H1 (cell line): ENCODE results near the gene DIDO1. TPM values are rescaled to one million over a fixed set of nuclear protein-coding genes. Genes with fewer than 3 reads are reported as not detected.

Source experiments
- CTCF ChIA-PET: fragments of 300-600 bp; sonication (Branson Sonifier 250); formaldehyde crosslinking; loops from one replicate; lab custom pipeline; 2021; ENCODE audit not compliant: partially characterized antibody; lab: Charles Lee
- POLR2A ChIA-PET: fragments of 300-600 bp; sonication (Branson Sonifier 250); formaldehyde crosslinking; loops from one replicate; lab custom pipeline; 2021; ENCODE audit warnings: inconsistent platforms; ENCODE audit not compliant: partially characterized antibody; lab: Charles Lee
- DNase-seq, 2 experiments: peaks; one replicate each; pipeline versions ENCODE4 v3.0.0 to v3.0.0-alpha.2; 2010 to 2022; ENCODE audit warnings: low spot score in 2 of 2, low read depth in 1 of 2, mixed read lengths in 1 of 2
- FAIRE-seq: peaks from 2 replicates; lab custom pipeline; 2011; peaks lifted over from hg19 to GRCh38; lab: Jason Lieb, UNC
- H2AFZ ChIP-seq: 2 replicates; pipeline ENCODE4 v1.8.1; 2012; ENCODE audit warnings: low read length, inconsistent platforms
- H2AK5ac ChIP-seq: 2 replicates; pipeline ENCODE4 v1.6.1; 2013; ENCODE audit warnings: low read depth, low read length
- H2BK120ac ChIP-seq: replicated peaks from 2 replicates; pipeline ENCODE3; 2013; ENCODE audit warnings: low read depth, low read length, inconsistent platforms
- H2BK12ac ChIP-seq: 2 replicates; pipeline ENCODE4 v1.6.1; 2013; ENCODE audit warnings: low read depth, low read length
- H2BK15ac ChIP-seq: 2 replicates; pipeline ENCODE4 v1.6.1; 2013; ENCODE audit warnings: low read length
- H2BK20ac ChIP-seq: 2 replicates; pipeline ENCODE4 v1.6.1; 2013; ENCODE audit warnings: low read length
- H2BK5ac ChIP-seq: 2 replicates; pipeline ENCODE4 v1.6.1; 2013; ENCODE audit warnings: low read depth, low read length
- H3K14ac ChIP-seq: 2 replicates; pipeline ENCODE4 v1.6.1; 2013; ENCODE audit warnings: inconsistent platforms; ENCODE audit not compliant: insufficient read length
- H3K18ac ChIP-seq: 2 replicates; pipeline ENCODE4 v1.6.1; 2013; ENCODE audit warnings: low read length; ENCODE audit errors: extremely low read depth
- H3K23ac ChIP-seq: 2 replicates; pipeline ENCODE4 v1.6.1; 2013; ENCODE audit warnings: inconsistent platforms; ENCODE audit not compliant: insufficient read length
- H3K23me2 ChIP-seq: 2 replicates; pipeline ENCODE4 v1.6.1; 2013; ENCODE audit warnings: low read depth, low read length
- H3K27ac ChIP-seq: 2 replicates; pipeline ENCODE4 v1.6.1; 2011; ENCODE audit warnings: low read depth, low read length, inconsistent platforms
- H3K27me3 ChIP-seq, 4 experiments: replicated peaks in 1 of 4; 1 replicate in 1 of 4; 2 replicates in 3 of 4; pipeline versions ENCODE4 v1.6.1 to v1.8.1; 2011 to 2013; ENCODE audit warnings: low read length in 3 of 4, mild to moderate bottlenecking in 3 of 4, inconsistent platforms in 2 of 4, mixed read lengths in 2 of 4, moderate library complexity in 1 of 4; ENCODE audit not compliant: control insufficient read depth in 3 of 4, insufficient read depth in 3 of 4; ENCODE audit errors: extremely low read depth in 1 of 4
- H3K36me3 ChIP-seq, 4 experiments: 2 replicates each; pipeline versions ENCODE4 v1.6.1 to v1.8.1; 2011 to 2013; ENCODE audit warnings: mild to moderate bottlenecking in 4 of 4, low read length in 3 of 4, moderate library complexity in 2 of 4, control low read depth in 1 of 4, inconsistent platforms in 1 of 4; ENCODE audit not compliant: insufficient read depth in 4 of 4, control insufficient read depth in 2 of 4
- H3K4ac ChIP-seq: replicated peaks from 2 replicates; pipeline ENCODE3; 2013; ENCODE audit warnings: low read length, low read depth, mixed read lengths, inconsistent platforms; ENCODE audit not compliant: insufficient read length
- H3K4me1 ChIP-seq, 4 experiments: replicated peaks in 1 of 4; 1 replicate in 1 of 4; 2 replicates in 3 of 4; pipeline versions ENCODE4 v1.6.1 to v1.8.1; 2011 to 2013; ENCODE audit warnings: low read length in 3 of 4, inconsistent platforms in 2 of 4, mixed read lengths in 1 of 4; ENCODE audit not compliant: insufficient read depth in 4 of 4, control insufficient read depth in 3 of 4
- H3K4me2 ChIP-seq, 2 experiments: 2 replicates each; pipeline versions ENCODE4 v1.6.1 to v1.8.1; 2011 to 2013; ENCODE audit warnings: low read depth in 2 of 2, low read length in 2 of 2, control low read depth in 1 of 2, inconsistent platforms in 1 of 2, mild to moderate bottlenecking in 1 of 2; ENCODE audit not compliant: insufficient read depth in 1 of 2
- H3K4me3 ChIP-seq, 4 experiments: fragments of 200-600, 300-600 bp in 1 of 4; sonication (generic), shearing (Covaris generic), sonication (Bioruptor Twin) in 1 of 4; 2 replicates each; pipeline versions ENCODE4 v1.5.1 to v1.8.1; 2011 to 2016; ENCODE audit warnings: low read length in 4 of 4, low read depth in 3 of 4, control low read depth in 2 of 4, inconsistent platforms in 2 of 4, mild to moderate bottlenecking in 2 of 4, mixed read lengths in 1 of 4, moderate library complexity in 1 of 4; ENCODE audit not compliant: insufficient read depth in 2 of 4; ENCODE audit errors: extremely low read depth in 1 of 4
- H3K56ac ChIP-seq: replicated peaks from 2 replicates; pipeline ENCODE3; 2013; ENCODE audit warnings: low read depth, mild to moderate bottlenecking, mixed read lengths, low read length, inconsistent platforms; ENCODE audit not compliant: insufficient read length
- H3K79me1 ChIP-seq: 2 replicates; pipeline ENCODE4 v1.6.1; 2013; ENCODE audit warnings: low read depth, low read length, control low read depth
- H3K79me2 ChIP-seq, 2 experiments: 2 replicates each; pipeline versions ENCODE4 v1.6.1 to v1.8.1; 2012 to 2013; ENCODE audit warnings: low read length in 2 of 2, mild to moderate bottlenecking in 2 of 2, inconsistent platforms in 1 of 2; ENCODE audit not compliant: insufficient read depth in 2 of 2, control insufficient read depth in 1 of 2
- H3K9ac ChIP-seq, 4 experiments: replicated peaks in 1 of 4; 1 replicate in 1 of 4; 2 replicates in 3 of 4; pipeline versions ENCODE4 v1.6.1 to v1.8.1; 2011 to 2013; ENCODE audit warnings: low read depth in 3 of 4, low read length in 3 of 4, control low read depth in 2 of 4, mild to moderate bottlenecking in 2 of 4, moderate library complexity in 2 of 4, inconsistent platforms in 1 of 4; ENCODE audit errors: extremely low read depth in 1 of 4
- H3K9me3 ChIP-seq, 2 experiments: 2 replicates each; pipeline versions ENCODE4 v1.6.1 to v1.8.1; 2012 to 2013; ENCODE audit warnings: mild to moderate bottlenecking in 2 of 2, moderate library complexity in 2 of 2, control low read depth in 1 of 2, inconsistent platforms in 1 of 2, low read depth in 1 of 2, low read length in 1 of 2, mixed read lengths in 1 of 2; ENCODE audit not compliant: insufficient read depth in 2 of 2
- H4K20me1 ChIP-seq, 2 experiments: replicated peaks in 1 of 2; 2 replicates each; pipeline versions ENCODE3 to v1.8.1; 2011 to 2013; ENCODE audit warnings: inconsistent platforms in 2 of 2, low read length in 2 of 2, mild to moderate bottlenecking in 1 of 2; ENCODE audit not compliant: insufficient read depth in 2 of 2, control insufficient read depth in 1 of 2
- H4K5ac ChIP-seq: 2 replicates; pipeline ENCODE4 v1.6.1; 2013; ENCODE audit warnings: low read length, low read depth, mixed read lengths, inconsistent platforms; ENCODE audit not compliant: insufficient read length
- H4K8ac ChIP-seq: 2 replicates; pipeline ENCODE4 v1.8.0; 2013; ENCODE audit warnings: mild to moderate bottlenecking, moderate library complexity, low read length, inconsistent platforms; ENCODE audit not compliant: insufficient read depth; ENCODE audit errors: extremely low read depth
- H4K91ac ChIP-seq: replicated peaks from 2 replicates; pipeline ENCODE3; 2013; ENCODE audit warnings: low read length, mixed read lengths, inconsistent platforms; ENCODE audit not compliant: insufficient read length
- HDAC6 ChIP-seq: IDR thresholded peaks from one replicate; pipeline ENCODE4 v1.7.1; 2012; ENCODE audit warnings: low read depth, mild to moderate bottlenecking, inconsistent platforms, low read length, moderate library complexity
- NANOG ChIP-seq: IDR thresholded peaks from 2 replicates; pipeline ENCODE4 v1.6.1; 2011; ENCODE audit warnings: low read length, low read depth, mild to moderate bottlenecking, inconsistent platforms; ENCODE audit not compliant: insufficient read depth, poor library complexity, severe bottlenecking
- POLR2A ChIP-seq, 2 experiments: IDR thresholded peaks; 1 replicate in 1 of 2; 2 replicates in 1 of 2; pipeline ENCODE4 v1.6.1; 2011; ENCODE audit warnings: low read depth in 2 of 2, low read length in 2 of 2, mild to moderate bottlenecking in 2 of 2; ENCODE audit errors: control extremely low read depth in 1 of 2
- RFX5 ChIP-seq: IDR thresholded peaks from 2 replicates; pipeline ENCODE4 v1.6.1; 2011; ENCODE audit warnings: low read depth, low read length, improper control_type of control experiment, borderline replicate concordance
- RXRA ChIP-seq: IDR thresholded peaks from 2 replicates; pipeline ENCODE4 v1.6.1; 2011; ENCODE audit warnings: low read depth, mild to moderate bottlenecking, low read length, moderate library complexity; ENCODE audit not compliant: insufficient read depth
- SAP30 ChIP-seq: fragments of 300-600 bp; sonication (generic); IDR thresholded peaks from 2 replicates; pipeline ENCODE4 v1.7.1; 2012; ENCODE audit warnings: low read length, moderate library complexity, mild to moderate bottlenecking, inconsistent platforms; ENCODE audit not compliant: insufficient read depth, insufficient replicate concordance
- WGBS, 2 experiments: shearing (Covaris generic) in 1 of 2; methylation state at CpG; one replicate each; pipeline versions ENCODE4 v1.1.6 to v1.1.7; 2013 to 2015; ENCODE audit warnings: low lambda C conversion rate in 2 of 2, mixed read lengths in 2 of 2, inconsistent platforms in 1 of 2, low coverage in 1 of 2, missing lambda C conversion rate in 1 of 2; ENCODE audit not compliant: insufficient replicate concordance in 2 of 2, insufficient coverage in 1 of 2, insufficient read length in 1 of 2; ENCODE audit errors: extremely low coverage in 1 of 2, missing lambda C conversion rate in 1 of 2; 5-methylcytosine and 5-hydroxymethylcytosine counted together
- polyA plus RNA-seq, 7 experiments: library from polyadenylated mRNA; depleted of rRNA in 3 of 7; stranded (reverse) in 5 of 7; unstranded in 2 of 7; fragments of >200 nt in 5 of 7; fragments of 200-250 nt in 2 of 7; gene quantifications; 1 replicate in 5 of 7; 2 replicates in 1 of 7; 4 replicates in 1 of 7; pipeline versions ENCODE4 v1.2.1 to v1.2.3, GENCODE V29; 2011 to 2013; ENCODE audit warnings: missing spikeins in 2 of 7, mixed read lengths in 2 of 7
- total RNA-seq: library from RNA; stranded (reverse); fragmentation: NEBNext Ultra II Directional; extraction: Animal tissue kit (Norgen Biotek cat#: 25700); gene quantifications from 2 replicates; pipeline ENCODE4 v1.2.1, GENCODE V29; 2021
- TF ChIP-seq, protein P1 (sequence below): IDR thresholded peaks from 2 replicates; pipeline ENCODE4 v1.6.1; 2011; ENCODE audit warnings: low read depth, mild to moderate bottlenecking, low read length; ENCODE audit not compliant: insufficient read depth
- TF ChIP-seq, protein P2 (sequence below), 3 experiments: IDR thresholded peaks; 1 replicate in 2 of 3; 2 replicates in 1 of 3; pipeline versions ENCODE4 v1.5.1 to v1.6.1; 2011; ENCODE audit warnings: low read length in 3 of 3, mild to moderate bottlenecking in 3 of 3, inconsistent platforms in 2 of 3, low read depth in 1 of 3, moderate library complexity in 1 of 3; ENCODE audit not compliant: insufficient read depth in 1 of 3; ENCODE audit errors: control extremely low read depth in 1 of 3

Gene DIDO1
- total and polyA plus RNA-seq, 2 of the 8 experiments (the other 6 are each of a cell fraction or from before 2014, with no cell fraction given): 53.6 to 82.8 TPM

DNA sequence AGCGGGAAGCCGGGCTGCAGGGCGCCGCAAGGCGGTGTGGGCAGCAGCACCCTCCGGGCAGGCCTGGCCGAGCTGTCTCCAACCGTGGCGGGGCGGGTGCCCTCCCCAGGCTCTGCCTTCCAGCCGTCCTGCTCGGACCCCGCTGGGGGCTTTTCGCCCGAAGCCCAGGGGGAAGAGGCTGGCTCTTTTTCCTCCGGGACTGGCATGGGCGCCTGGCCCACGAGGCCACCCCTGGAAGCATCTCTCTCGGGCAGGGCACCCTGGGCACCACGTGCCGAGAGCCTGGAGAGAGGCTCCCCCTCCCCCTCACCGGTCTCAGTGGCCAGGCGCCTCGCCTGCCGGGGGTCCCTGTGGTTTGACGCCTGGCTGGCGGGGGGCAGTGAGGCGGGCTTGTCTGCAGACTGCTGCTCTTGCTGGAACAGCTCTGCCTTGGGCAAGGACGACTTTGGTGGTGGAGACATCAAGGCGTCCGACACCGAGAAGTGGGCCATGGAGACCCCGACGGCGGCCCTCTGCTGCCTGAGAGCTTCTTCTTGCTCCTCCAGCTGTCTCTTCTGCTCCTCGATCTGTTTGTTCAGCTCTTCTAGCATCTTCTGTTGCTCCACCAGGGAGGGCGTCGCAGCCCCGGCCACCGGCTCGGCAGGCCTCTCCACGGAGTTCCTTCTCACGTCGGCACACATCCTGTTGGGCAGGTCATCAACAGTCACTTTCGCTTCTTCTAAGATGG, 45.2 kb downstream of the DIDO1 start:
- POLR2A ChIA-PET: interaction anchor here (1.5 to 1.8 kb wide), 3 partner anchors 10 to 54 kb away, joined by 3 to 6 read pairs (median 5); no protein-coding TSS in a partner anchor
- no peak overlapping the region for H2AK5ac ChIP-seq
- no peak overlapping the region for H3K4me3 ChIP-seq
- no peak overlapping the region for H3K4me2 ChIP-seq
- H3K23ac ChIP-seq: no peak overlapping the region
- no peaks in the 10 kb centered on the region; the same call in 1 of the 2 replicates for H3K23me2 ChIP-seq
- H2BK120ac ChIP-seq: no peak overlapping the region
- CTCF ChIA-PET: interaction anchor here (0.8 to 2.1 kb wide), 4 partner anchors 9 to 76 kb away, joined by 3 to 7 read pairs (median 4); no protein-coding TSS in a partner anchor
- no peaks in the 10 kb centered on the region for H3K9me3 ChIP-seq
- no peak overlapping the region for H2BK5ac ChIP-seq
- FAIRE-seq (no peak), DNase-seq (no peak)
- H3K18ac ChIP-seq: no peak overlapping the region
- no peak overlapping the region for H2BK15ac ChIP-seq
- H3K79me1 ChIP-seq: peaks cover 3% of the 10 kb centered on the region; the same call in 1 of the 2 replicates
- H4K91ac ChIP-seq: no peak overlapping the region
- peaks cover 0 to 18% (median 10%) of the 10 kb centered on the region in 4 experiments; a peak in 5 of 7 replicates for H3K4me1 ChIP-seq
- H2BK12ac ChIP-seq: no peak overlapping the region
- H3K9ac ChIP-seq: no peak overlapping the region
- no peak overlapping the region for H2AFZ ChIP-seq
- peaks cover 2 to 9% of the 10 kb centered on the region in 2 experiments for H4K20me1 ChIP-seq
- H3K14ac ChIP-seq: no peak overlapping the region
- H3K27ac ChIP-seq: no peak overlapping the region
- H2BK20ac ChIP-seq: no peak overlapping the region
- H3K56ac ChIP-seq: no peak overlapping the region
- H4K5ac ChIP-seq: no peak overlapping the region
- H3K79me2 ChIP-seq: no peaks in the 10 kb centered on the region
- H4K8ac ChIP-seq: 0 out of 2 replicates have a peak overlapping the region, but pooled peaks have one; percentile 1
- WGBS, 2 experiments: 97% methylated on average over 40 of the region's 45 CpGs; no CpG with 5 or more reads in 1 of the 2 experiments
- no peak overlapping the region for H3K4ac ChIP-seq
- no peaks in the 10 kb centered on the region for H3K27me3 ChIP-seq
- H3K36me3 ChIP-seq: 0 out of 8 replicates have a peak, but pooled peaks cover 0 to 3% (median 0%) of the 10 kb centered on the region in 4 experiments
- TF ChIP-seq RFX5 (no peak), NANOG (no peak), HDAC6 (no peak), SAP30 (no peak), POLR2A (IDR thresholded peaks at IDR 0.05; ENCODE audit: control extremely low read depth in 1 of 2, low read depth in 2 of 2, low read length in 2 of 2) (no peak), RXRA (no peak)
- TF ChIP-seq, protein P1, sequence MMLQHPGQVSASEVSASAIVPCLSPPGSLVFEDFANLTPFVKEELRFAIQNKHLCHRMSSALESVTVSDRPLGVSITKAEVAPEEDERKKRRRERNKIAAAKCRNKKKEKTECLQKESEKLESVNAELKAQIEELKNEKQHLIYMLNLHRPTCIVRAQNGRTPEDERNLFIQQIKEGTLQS: no peak
- TF ChIP-seq, protein P2, sequence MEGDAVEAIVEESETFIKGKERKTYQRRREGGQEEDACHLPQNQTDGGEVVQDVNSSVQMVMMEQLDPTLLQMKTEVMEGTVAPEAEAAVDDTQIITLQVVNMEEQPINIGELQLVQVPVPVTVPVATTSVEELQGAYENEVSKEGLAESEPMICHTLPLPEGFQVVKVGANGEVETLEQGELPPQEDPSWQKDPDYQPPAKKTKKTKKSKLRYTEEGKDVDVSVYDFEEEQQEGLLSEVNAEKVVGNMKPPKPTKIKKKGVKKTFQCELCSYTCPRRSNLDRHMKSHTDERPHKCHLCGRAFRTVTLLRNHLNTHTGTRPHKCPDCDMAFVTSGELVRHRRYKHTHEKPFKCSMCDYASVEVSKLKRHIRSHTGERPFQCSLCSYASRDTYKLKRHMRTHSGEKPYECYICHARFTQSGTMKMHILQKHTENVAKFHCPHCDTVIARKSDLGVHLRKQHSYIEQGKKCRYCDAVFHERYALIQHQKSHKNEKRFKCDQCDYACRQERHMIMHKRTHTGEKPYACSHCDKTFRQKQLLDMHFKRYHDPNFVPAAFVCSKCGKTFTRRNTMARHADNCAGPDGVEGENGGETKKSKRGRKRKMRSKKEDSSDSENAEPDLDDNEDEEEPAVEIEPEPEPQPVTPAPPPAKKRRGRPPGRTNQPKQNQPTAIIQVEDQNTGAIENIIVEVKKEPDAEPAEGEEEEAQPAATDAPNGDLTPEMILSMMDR (IDR thresholded peaks at IDR 0.05; ENCODE audit: control extremely low read depth in 1 of 3, insufficient read depth in 1 of 3, low read depth in 1 of 3, low read length in 3 of 3): no peak
